Upper lobe of left lung (tissue), 6 donors: ENCODE results near the gene ATP1A2. TPM values are rescaled to one million over a fixed set of nuclear protein-coding genes. Genes with fewer than 3 reads are reported as not detected.

Source experiments
- ATAC-seq, 2 donors: fragments of 200-7000 bp; cut with Tn5 transposase; one replicate each; pipeline ENCODE4 v1.9.1; 2022; ENCODE audit warnings: mild to moderate bottlenecking in 2 of 2, moderate library complexity in 2 of 2; ENCODE audit not compliant: low FRiP score in 2 of 2
- DNase-seq, 2 donors: peaks; one replicate each; pipeline ENCODE4 v3.0.0-alpha.2; 2019 to 2020
- H3K27ac ChIP-seq, 4 donors: fragments of 200-600 bp; sonication (generic); one replicate each; pipeline ENCODE4 v1.5.1; 2016 to 2019
- H3K27me3 ChIP-seq, 4 donors: fragments of 200-600 bp; sonication (generic); one replicate each; pipeline ENCODE4 v1.5.1; 2017 to 2019
- H3K36me3 ChIP-seq, 4 donors: fragments of 200-600 bp; sonication (generic); one replicate each; pipeline ENCODE4 v1.5.1; 2016 to 2019
- H3K4me1 ChIP-seq, 4 donors: fragments of 200-600 bp; sonication (generic); one replicate each; pipeline ENCODE4 v1.5.1; 2018 to 2019
- H3K4me3 ChIP-seq, 4 donors: fragments of 200-600 bp; sonication (generic); one replicate each; pipeline ENCODE4 v1.5.1; 2017 to 2019; ENCODE audit warnings: mild to moderate bottlenecking in 2 of 4, moderate library complexity in 1 of 4
- H3K9me3 ChIP-seq, 4 donors: fragments of 200-600 bp; sonication (generic); one replicate each; pipeline ENCODE4 v1.5.1; 2018 to 2019
- EP300 ChIP-seq, 4 donors: sonication (generic); formaldehyde crosslinking; IDR thresholded peaks; one replicate each; pipeline ENCODE4 v1.5.1; 2017; ENCODE audit warnings: antibody characterized with exemption in 4 of 4, control low read depth in 2 of 4
- POLR2A ChIP-seq, 4 donors: fragments of 450-650 bp; IDR thresholded peaks; one replicate each; pipeline ENCODE4 v1.5.1; 2016 to 2017; ENCODE audit warnings: antibody characterized with exemption in 4 of 4, mild to moderate bottlenecking in 2 of 4
- POLR2AphosphoS5 ChIP-seq, 2 donors: sonication (generic); formaldehyde crosslinking; IDR thresholded peaks; one replicate each; pipeline ENCODE4 v1.5.1; 2017; ENCODE audit warnings: antibody characterized with exemption in 2 of 2
- WGBS, 2 donors: methylation state at CpG; one replicate each; pipeline ENCODE4 v1.1.5; 2017 to 2018; 5-methylcytosine and 5-hydroxymethylcytosine counted together
- total RNA-seq, 6 donors: library from RNA; depleted of rRNA in 4 of 6; stranded (reverse); fragments of >200 nt in 4 of 6; gene quantifications; one replicate each; pipeline versions ENCODE4 v1.1.0 to v1.2.1, GENCODE V29; 2016 to 2021
- TF ChIP-seq, protein P1 (sequence below), 6 experiments: fragments of 450-650 bp in 4 of 6; fragments of 200-600 bp in 2 of 6; sonication (generic) in 2 of 6; IDR thresholded peaks; one replicate each; pipeline ENCODE4 v1.5.1; 2016 to 2019; ENCODE audit warnings: antibody characterized with exemption in 6 of 6
- donor health status: DM: no; HTN: no; CAD: no; lungs with moderate emphysema.
- donor health status: DM: no; HTN: yes; CAD: no; lungs with severe emphysema.

Gene ATP1A2
- total RNA-seq, 6 donors from 2014 or later: 2.2 to 36.7 (median 3.8) TPM

DNA sequence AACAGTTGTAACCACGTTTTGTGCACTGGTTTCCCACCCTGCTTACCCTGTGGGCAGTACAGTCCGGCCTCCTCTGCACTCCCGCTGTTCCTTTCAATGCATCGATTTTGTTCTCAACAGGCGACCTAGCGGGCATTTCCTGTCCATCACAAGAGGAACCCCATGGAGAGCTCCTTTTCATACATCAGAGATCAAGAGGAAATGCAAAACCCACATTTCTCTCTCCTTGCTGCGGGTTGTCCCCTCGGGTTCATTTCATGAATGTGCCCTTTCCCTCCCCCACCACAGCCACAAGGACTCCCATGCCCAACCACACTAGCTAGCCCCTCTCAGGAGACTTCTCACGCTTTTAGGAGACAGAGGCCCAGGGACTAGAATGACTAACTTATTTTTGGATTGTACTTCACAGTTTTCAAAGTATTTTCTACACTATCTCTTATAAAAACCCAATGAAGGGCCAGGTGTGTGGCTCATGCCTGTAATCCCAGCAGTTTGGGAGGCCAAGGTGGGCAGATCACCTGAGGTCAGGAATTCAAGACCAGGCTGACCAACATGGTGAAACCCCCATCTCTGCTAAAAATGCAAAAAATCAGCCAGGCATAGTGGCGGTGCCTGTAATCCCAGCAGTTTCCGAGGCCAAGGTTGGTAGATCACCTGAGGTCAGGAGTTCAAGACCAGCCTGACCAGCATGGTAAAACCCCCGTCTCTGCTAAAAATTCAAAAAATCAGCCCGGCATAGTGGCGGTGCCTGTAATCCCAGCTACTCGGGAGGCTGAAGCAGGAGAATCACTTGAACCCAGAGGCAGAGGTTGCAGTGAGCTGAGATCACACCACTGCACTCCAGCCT, 54.2 kb downstream of the ATP1A2 start:
- 51 to 53% methylated on average over 15 of the region's 15 CpGs for WGBS, 2 donors
- no peaks in the 10 kb centered on the region for H3K36me3 ChIP-seq
- H3K4me3 ChIP-seq: no peak overlapping the region
- no peaks in the 10 kb centered on the region for H3K4me1 ChIP-seq
- TF ChIP-seq, protein P1, sequence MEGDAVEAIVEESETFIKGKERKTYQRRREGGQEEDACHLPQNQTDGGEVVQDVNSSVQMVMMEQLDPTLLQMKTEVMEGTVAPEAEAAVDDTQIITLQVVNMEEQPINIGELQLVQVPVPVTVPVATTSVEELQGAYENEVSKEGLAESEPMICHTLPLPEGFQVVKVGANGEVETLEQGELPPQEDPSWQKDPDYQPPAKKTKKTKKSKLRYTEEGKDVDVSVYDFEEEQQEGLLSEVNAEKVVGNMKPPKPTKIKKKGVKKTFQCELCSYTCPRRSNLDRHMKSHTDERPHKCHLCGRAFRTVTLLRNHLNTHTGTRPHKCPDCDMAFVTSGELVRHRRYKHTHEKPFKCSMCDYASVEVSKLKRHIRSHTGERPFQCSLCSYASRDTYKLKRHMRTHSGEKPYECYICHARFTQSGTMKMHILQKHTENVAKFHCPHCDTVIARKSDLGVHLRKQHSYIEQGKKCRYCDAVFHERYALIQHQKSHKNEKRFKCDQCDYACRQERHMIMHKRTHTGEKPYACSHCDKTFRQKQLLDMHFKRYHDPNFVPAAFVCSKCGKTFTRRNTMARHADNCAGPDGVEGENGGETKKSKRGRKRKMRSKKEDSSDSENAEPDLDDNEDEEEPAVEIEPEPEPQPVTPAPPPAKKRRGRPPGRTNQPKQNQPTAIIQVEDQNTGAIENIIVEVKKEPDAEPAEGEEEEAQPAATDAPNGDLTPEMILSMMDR (IDR thresholded peaks at IDR 0.05): no peak
- TF ChIP-seq POLR2A (IDR thresholded peaks at IDR 0.05) (no peak), POLR2AphosphoS5 (IDR thresholded peaks at IDR 0.05) (no peak), EP300 (IDR thresholded peaks at IDR 0.05) (no peak)
- DNase-seq (no peak), ATAC-seq (no peak)
- H3K9me3 ChIP-seq: no peaks in the 10 kb centered on the region
- H3K27me3 ChIP-seq: no peaks in the 10 kb centered on the region
- H3K27ac ChIP-seq: no peak overlapping the region

GRCh38 chr1:160171354-160171753, 55.8 kb downstream of the ATP1A2 start:
- Histone ChIP-seq H3K27ac (no peak overlapping the region), H3K4me1 (no peaks in the 10 kb centered on the region), H3K36me3 (no peaks in the 10 kb centered on the region), H3K4me3 (no peak overlapping the region), H3K9me3 (no peaks in the 10 kb centered on the region), H3K27me3 (no peaks in the 10 kb centered on the region)
- no peak for ATAC-seq
- DNase-seq: no peak
- 88 to 95% methylated on average over 4 of the region's 4 CpGs for WGBS, 2 donors
- no peak for TF ChIP-seq POLR2AphosphoS5 (IDR thresholded peaks at IDR 0.05)
- no peak for TF ChIP-seq POLR2A (IDR thresholded peaks at IDR 0.05)
- TF ChIP-seq, protein P1 (IDR thresholded peaks at IDR 0.05): no peak
- no peak for TF ChIP-seq EP300 (IDR thresholded peaks at IDR 0.05)

- Histone ChIP-seq H3K27me3 (no peaks in the 10 kb centered on the region), H3K4me3 (no peak overlapping the region), H3K9me3 (no peaks in the 10 kb centered on the region), H3K27ac (no peak overlapping the region), H3K4me1 (no peaks in the 10 kb centered on the region), H3K36me3 (no peaks in the 10 kb centered on the region)
- ATAC-seq: no peak
- no peak for TF ChIP-seq POLR2AphosphoS5 (IDR thresholded peaks at IDR 0.05)
- no peak for TF ChIP-seq EP300 (IDR thresholded peaks at IDR 0.05)
- TF ChIP-seq, protein P1 (IDR thresholded peaks at IDR 0.05): no peak
- TF ChIP-seq POLR2A (IDR thresholded peaks at IDR 0.05): no peak
- no peak for DNase-seq
- WGBS, 2 donors: 69 to 74% methylated on average over 9 of the region's 9 CpGs
Observed at GRCh38 chr1:160171980-160172379, 56.4 kb downstream of the ATP1A2 start.

- H3K27me3 ChIP-seq: no peaks in the 10 kb centered on the region
- no peak overlapping the region for H3K27ac ChIP-seq
- H3K36me3 ChIP-seq: no peaks in the 10 kb centered on the region
- no peaks in the 10 kb centered on the region for H3K9me3 ChIP-seq
- TF ChIP-seq POLR2AphosphoS5 (IDR thresholded peaks at IDR 0.05) (no peak), EP300 (IDR thresholded peaks at IDR 0.05) (no peak), POLR2A (IDR thresholded peaks at IDR 0.05) (no peak)
- TF ChIP-seq, protein P1 (IDR thresholded peaks at IDR 0.05): no peak
- no peak overlapping the region for H3K4me3 ChIP-seq
- ATAC-seq: no peak
- DNase-seq: no peak
- 83 to 92% methylated on average over 2 of the region's 2 CpGs for WGBS, 2 donors
- H3K4me1 ChIP-seq: no peaks in the 10 kb centered on the region
Observed at GRCh38 chr1:160177231-160177630, 61.7 kb downstream of the ATP1A2 start.

- 88 to 100% methylated on average over 1 of the region's 1 CpG for WGBS, 2 donors
- Histone ChIP-seq H3K27ac (no peak overlapping the region), H3K27me3 (no peaks in the 10 kb centered on the region), H3K4me3 (no peak overlapping the region), H3K36me3 (no peaks in the 10 kb centered on the region), H3K9me3 (no peaks in the 10 kb centered on the region), H3K4me1 (no peaks in the 10 kb centered on the region)
- DNase-seq (no peak), ATAC-seq (no peak)
- no peak for TF ChIP-seq POLR2AphosphoS5 (IDR thresholded peaks at IDR 0.05)
- no peak for TF ChIP-seq EP300 (IDR thresholded peaks at IDR 0.05)
- no peak for TF ChIP-seq POLR2A (IDR thresholded peaks at IDR 0.05)
- TF ChIP-seq, protein P1 (IDR thresholded peaks at IDR 0.05): no peak
Observed at GRCh38 chr1:160177667-160178066, 62.1 kb downstream of the ATP1A2 start.
